K562 (cell line): Measurements from ENCODE around the gene TMEM120A. TPM values are rescaled to one million over a fixed set of nuclear protein-coding genes. Genes with fewer than 3 reads are reported as not detected.
A peak's percentile ranks its signal among the peaks of the same experiment; 100 is the strongest.

Experiments
- CREM ChIP-seq: IDR thresholded peaks from 2 replicates; pipeline ENCODE4 v1.6.1; 2014; ENCODE audit warnings: antibody characterized with exemption, low read depth
- HDAC1 ChIP-seq, 2 experiments: fragments of 450-650 bp; IDR thresholded peaks; 2 replicates each; pipeline ENCODE4 v1.6.1; 2016 to 2017; ENCODE audit warnings: inconsistent platforms in 1 of 2, mild to moderate bottlenecking in 1 of 2, moderate library complexity in 1 of 2
- JUND ChIP-seq, 2 experiments: IDR thresholded peaks; 2 replicates in 1 of 2; 3 replicates in 1 of 2; pipeline ENCODE4 v1.6.1; 2011; ENCODE audit warnings: borderline replicate concordance in 2 of 2, low read depth in 2 of 2, low read length in 2 of 2, improper control_type of control experiment in 1 of 2, missing biosample characterization in 1 of 2, missing genetic modification characterization in 1 of 2, missing genetic modification reagents in 1 of 2
- NR1H2 ChIP-seq: sonication (generic); formaldehyde crosslinking; IDR thresholded peaks from 2 replicates; pipeline ENCODE4 v1.4.0; 2020; ENCODE audit warnings: mild to moderate bottlenecking, missing genetic modification reagents
- NRF1 ChIP-seq, 2 experiments: fragments of 450-650 bp; IDR thresholded peaks in 1 of 2; conservative IDR thresholded peaks in 1 of 2; 2 replicates each; pipeline ENCODE4 v1.6.1; 2014; ENCODE audit warnings: mild to moderate bottlenecking in 2 of 2
- POLR2G ChIP-seq: fragments of 200-400 bp; formaldehyde crosslinking; IDR thresholded peaks from 2 replicates; pipeline ENCODE4 v1.6.1; 2017; ENCODE audit warnings: low read depth, mild to moderate bottlenecking, antibody characterized with exemption, low read length, moderate library complexity
- RAD21 ChIP-seq, 2 experiments: fragments of 250-450 bp in 1 of 2; fragments of 450-650 bp in 1 of 2; sonication (Bioruptor Pico) in 1 of 2; formaldehyde crosslinking in 1 of 2; IDR thresholded peaks in 1 of 2; conservative IDR thresholded peaks in 1 of 2; 2 replicates each; pipeline versions ENCODE4 v1.4.0 to v1.8.0; 2020 to 2022; ENCODE audit warnings: mild to moderate bottlenecking in 2 of 2, moderate library complexity in 1 of 2
- RBFOX2 ChIP-seq: fragments of 200-400 bp; formaldehyde crosslinking; IDR thresholded peaks from 2 replicates; pipeline ENCODE4 v1.6.1; 2017; ENCODE audit warnings: low read depth, mild to moderate bottlenecking, low read length, moderate library complexity
- SAP30 ChIP-seq: fragments of 200-600 bp; sonication (generic); IDR thresholded peaks from 2 replicates; pipeline ENCODE4 v1.6.1; 2012; ENCODE audit warnings: borderline replicate concordance, low read depth, mild to moderate bottlenecking, moderate library complexity, low read length, control low read depth, inconsistent platforms; ENCODE audit not compliant: insufficient read depth, poor library complexity, severe bottlenecking
- TAF1 ChIP-seq: IDR thresholded peaks from 2 replicates; pipeline ENCODE4 v1.6.1; 2011; ENCODE audit warnings: mild to moderate bottlenecking, low read length, moderate library complexity; ENCODE audit not compliant: insufficient read depth, control insufficient read depth, severe bottlenecking; ENCODE audit errors: extremely low read depth
- TAL1 ChIP-seq: fragments of 450-650 bp; IDR thresholded peaks from 2 replicates; pipeline ENCODE4 v1.6.1; 2016; ENCODE audit warnings: mild to moderate bottlenecking
- TEAD1 ChIP-seq, 2 experiments: fragments of 450-650 bp in 1 of 2; sonication (generic) in 1 of 2; formaldehyde crosslinking; IDR thresholded peaks; 2 replicates each; pipeline versions ENCODE4 v1.4.0 to v1.8.0; 2020 to 2022; ENCODE audit warnings: mild to moderate bottlenecking in 2 of 2, missing genetic modification reagents in 1 of 2
- ZNF695 ChIP-seq: fragments of 450-650 bp; formaldehyde crosslinking; IDR thresholded peaks from 2 replicates; pipeline ENCODE4 v1.4.0; 2020; ENCODE audit warnings: mild to moderate bottlenecking, moderate library complexity
- polyA plus RNA-seq, 8 experiments: library from polyadenylated mRNA; depleted of rRNA in 4 of 8; stranded (reverse) in 5 of 8; unstranded in 3 of 8; fragments of >200 nt; fragmentation: Nextera tagmentation in 2 of 8; fragmentation: Illumina TruSeq in 1 of 8; extraction: Ambion mirVana in 2 of 8; extraction: Trizol in 1 of 8; gene quantifications; 2 replicates each; pipeline versions ENCODE4 v1.2.1 to v1.2.3, GENCODE V29; 2011 to 2014; ENCODE audit warnings: inconsistent platforms in 1 of 8, missing spikeins in 1 of 8
- total RNA-seq, 7 experiments: library from RNA; depleted of rRNA in 6 of 7; stranded (reverse); fragments of >200 nt in 6 of 7; fragmentation: Illumina TruSeq in 2 of 7; extraction: Trizol in 2 of 7; gene quantifications; 2 replicates each; pipeline versions ENCODE4 v1.2.1 to v1.2.3, GENCODE V29; 2011 to 2021; ENCODE audit warnings: low replicate concordance in 1 of 7
- TF ChIP-seq, protein P1 (sequence below): fragments of 450-650 bp; conservative IDR thresholded peaks from 2 replicates; pipeline ENCODE4 v1.6.1; 2016; ENCODE audit warnings: missing genetic modification characterization, low read depth, mild to moderate bottlenecking, control low read depth, missing compliant biosample characterization
- TF ChIP-seq, protein P2 (sequence below): fragments of 450-650 bp; IDR thresholded peaks from 2 replicates; pipeline ENCODE4 v1.6.1; 2014; ENCODE audit warnings: low read depth, mild to moderate bottlenecking, moderate library complexity, borderline replicate concordance
- TF ChIP-seq, protein P3 (sequence below): fragments of 250-450 bp; sonication (Bioruptor Pico); IDR thresholded peaks from 2 replicates; pipeline ENCODE4 v1.5.0; 2020; ENCODE audit warnings: mild to moderate bottlenecking, borderline replicate concordance
- TF ChIP-seq, protein P4 (sequence below): sonication (generic); formaldehyde crosslinking; IDR thresholded peaks from 2 replicates; pipeline ENCODE4 v1.8.0; 2022; ENCODE audit warnings: missing genetic modification reagents, mild to moderate bottlenecking, borderline replicate concordance

Gene TMEM120A
- total and polyA plus RNA-seq, 9 of the 15 experiments (the other 6 are each of a cell fraction or from before 2014, with no cell fraction given), result 2.3 to 90.2 (median 22.9) TPM

DNA sequence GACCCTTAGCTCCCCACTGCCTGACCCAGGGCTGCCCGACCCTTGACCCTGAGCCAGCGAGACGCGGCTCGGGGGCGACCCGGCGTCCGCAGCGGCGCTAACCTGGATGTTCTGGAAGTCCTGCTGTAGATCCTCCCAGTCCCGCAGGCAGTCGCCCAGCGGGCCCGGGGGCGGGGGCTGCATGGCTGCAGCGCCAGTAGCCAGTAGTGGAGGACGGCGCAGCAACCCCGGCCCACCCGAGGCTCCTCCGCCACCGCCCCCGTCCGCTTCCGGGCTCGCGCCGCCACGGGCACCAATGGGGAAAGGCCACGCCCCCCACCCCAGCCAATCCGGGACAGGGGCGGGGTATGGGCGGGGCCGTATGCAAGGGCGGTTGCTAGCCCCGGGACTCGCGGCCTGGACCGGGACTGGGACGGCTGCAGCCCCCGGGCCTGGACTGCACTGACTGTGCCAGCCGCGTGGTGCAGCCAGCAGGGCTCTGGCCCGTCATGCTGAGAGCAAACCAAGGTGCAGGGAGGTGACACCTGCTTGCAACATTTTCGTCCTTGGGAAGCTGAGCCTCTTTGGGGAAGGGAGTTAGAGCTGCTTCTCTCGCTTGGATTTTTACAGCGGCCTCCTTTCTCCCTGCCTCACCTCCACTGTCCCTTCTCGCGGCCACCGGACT lies at the start of gene TMEM120A (continued):
- TF ChIP-seq SAP30, result peak; percentile 84
- TF ChIP-seq, protein P1, sequence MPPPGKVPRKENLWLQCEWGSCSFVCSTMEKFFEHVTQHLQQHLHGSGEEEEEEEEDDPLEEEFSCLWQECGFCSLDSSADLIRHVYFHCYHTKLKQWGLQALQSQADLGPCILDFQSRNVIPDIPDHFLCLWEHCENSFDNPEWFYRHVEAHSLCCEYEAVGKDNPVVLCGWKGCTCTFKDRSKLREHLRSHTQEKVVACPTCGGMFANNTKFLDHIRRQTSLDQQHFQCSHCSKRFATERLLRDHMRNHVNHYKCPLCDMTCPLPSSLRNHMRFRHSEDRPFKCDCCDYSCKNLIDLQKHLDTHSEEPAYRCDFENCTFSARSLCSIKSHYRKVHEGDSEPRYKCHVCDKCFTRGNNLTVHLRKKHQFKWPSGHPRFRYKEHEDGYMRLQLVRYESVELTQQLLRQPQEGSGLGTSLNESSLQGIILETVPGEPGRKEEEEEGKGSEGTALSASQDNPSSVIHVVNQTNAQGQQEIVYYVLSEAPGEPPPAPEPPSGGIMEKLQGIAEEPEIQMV (tag), result no peak
- TF ChIP-seq JUND (IDR thresholded peaks at IDR 0.05; ENCODE audit: borderline replicate concordance, low read depth, low read length), result 0 out of 2 replicates have a peak, but pooled peaks have one; percentile 23
- TF ChIP-seq JUND (tag; IDR thresholded peaks at IDR 0.05; ENCODE audit: borderline replicate concordance, low read depth, low read length), result no peak; the same call in 2 of the 3 replicates
- peak; percentile 50; the same call in 1 of the 2 replicates for TF ChIP-seq CREM
- TF ChIP-seq TEAD1 (CRISPR knock-in tag; IDR thresholded peaks at IDR 0.05), result peak in 1 of 2 experiments; percentile 62; a peak in 1 of 4 replicates
- no peak for TF ChIP-seq ZNF695 (CRISPR knock-in tag)
- TF ChIP-seq NR1H2 (CRISPR knock-in tag), result 0 out of 2 replicates have a peak, but pooled peaks have one; percentile 69
- no peak for TF ChIP-seq TAL1
- TF ChIP-seq, protein P2, sequence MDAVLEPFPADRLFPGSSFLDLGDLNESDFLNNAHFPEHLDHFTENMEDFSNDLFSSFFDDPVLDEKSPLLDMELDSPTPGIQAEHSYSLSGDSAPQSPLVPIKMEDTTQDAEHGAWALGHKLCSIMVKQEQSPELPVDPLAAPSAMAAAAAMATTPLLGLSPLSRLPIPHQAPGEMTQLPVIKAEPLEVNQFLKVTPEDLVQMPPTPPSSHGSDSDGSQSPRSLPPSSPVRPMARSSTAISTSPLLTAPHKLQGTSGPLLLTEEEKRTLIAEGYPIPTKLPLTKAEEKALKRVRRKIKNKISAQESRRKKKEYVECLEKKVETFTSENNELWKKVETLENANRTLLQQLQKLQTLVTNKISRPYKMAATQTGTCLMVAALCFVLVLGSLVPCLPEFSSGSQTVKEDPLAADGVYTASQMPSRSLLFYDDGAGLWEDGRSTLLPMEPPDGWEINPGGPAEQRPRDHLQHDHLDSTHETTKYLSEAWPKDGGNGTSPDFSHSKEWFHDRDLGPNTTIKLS, result no peak
- TF ChIP-seq NRF1 (conservative IDR thresholded peaks at IDR 0.05 in 1 of 2, IDR thresholded peaks at IDR 0.05 in 1 of 2), result peak; percentile 73 to 75
- TF ChIP-seq RAD21 (CRISPR knock-in tag; conservative IDR thresholded peaks at IDR 0.05 in 1 of 2, IDR thresholded peaks at IDR 0.05 in 1 of 2), result 0 out of 4 replicates have a peak, but pooled peaks of 1 of the 2 experiments have one; percentile 1
- TF ChIP-seq, protein P3, sequence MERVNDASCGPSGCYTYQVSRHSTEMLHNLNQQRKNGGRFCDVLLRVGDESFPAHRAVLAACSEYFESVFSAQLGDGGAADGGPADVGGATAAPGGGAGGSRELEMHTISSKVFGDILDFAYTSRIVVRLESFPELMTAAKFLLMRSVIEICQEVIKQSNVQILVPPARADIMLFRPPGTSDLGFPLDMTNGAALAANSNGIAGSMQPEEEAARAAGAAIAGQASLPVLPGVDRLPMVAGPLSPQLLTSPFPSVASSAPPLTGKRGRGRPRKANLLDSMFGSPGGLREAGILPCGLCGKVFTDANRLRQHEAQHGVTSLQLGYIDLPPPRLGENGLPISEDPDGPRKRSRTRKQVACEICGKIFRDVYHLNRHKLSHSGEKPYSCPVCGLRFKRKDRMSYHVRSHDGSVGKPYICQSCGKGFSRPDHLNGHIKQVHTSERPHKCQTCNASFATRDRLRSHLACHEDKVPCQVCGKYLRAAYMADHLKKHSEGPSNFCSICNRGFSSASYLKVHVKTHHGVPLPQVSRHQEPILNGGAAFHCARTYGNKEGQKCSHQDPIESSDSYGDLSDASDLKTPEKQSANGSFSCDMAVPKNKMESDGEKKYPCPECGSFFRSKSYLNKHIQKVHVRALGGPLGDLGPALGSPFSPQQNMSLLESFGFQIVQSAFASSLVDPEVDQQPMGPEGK (CRISPR knock-in tag), result 0 out of 2 replicates have a peak, but pooled peaks have one; percentile 28
- peak; percentile 78 for TF ChIP-seq RBFOX2
- TF ChIP-seq POLR2G, result peak; percentile 84
- peak in 1 of 2 experiments; percentile 85; a peak in 2 of 4 replicates for TF ChIP-seq HDAC1 (IDR thresholded peaks at IDR 0.05)
- TF ChIP-seq TAF1, result peak; percentile 48
- TF ChIP-seq, protein P4, sequence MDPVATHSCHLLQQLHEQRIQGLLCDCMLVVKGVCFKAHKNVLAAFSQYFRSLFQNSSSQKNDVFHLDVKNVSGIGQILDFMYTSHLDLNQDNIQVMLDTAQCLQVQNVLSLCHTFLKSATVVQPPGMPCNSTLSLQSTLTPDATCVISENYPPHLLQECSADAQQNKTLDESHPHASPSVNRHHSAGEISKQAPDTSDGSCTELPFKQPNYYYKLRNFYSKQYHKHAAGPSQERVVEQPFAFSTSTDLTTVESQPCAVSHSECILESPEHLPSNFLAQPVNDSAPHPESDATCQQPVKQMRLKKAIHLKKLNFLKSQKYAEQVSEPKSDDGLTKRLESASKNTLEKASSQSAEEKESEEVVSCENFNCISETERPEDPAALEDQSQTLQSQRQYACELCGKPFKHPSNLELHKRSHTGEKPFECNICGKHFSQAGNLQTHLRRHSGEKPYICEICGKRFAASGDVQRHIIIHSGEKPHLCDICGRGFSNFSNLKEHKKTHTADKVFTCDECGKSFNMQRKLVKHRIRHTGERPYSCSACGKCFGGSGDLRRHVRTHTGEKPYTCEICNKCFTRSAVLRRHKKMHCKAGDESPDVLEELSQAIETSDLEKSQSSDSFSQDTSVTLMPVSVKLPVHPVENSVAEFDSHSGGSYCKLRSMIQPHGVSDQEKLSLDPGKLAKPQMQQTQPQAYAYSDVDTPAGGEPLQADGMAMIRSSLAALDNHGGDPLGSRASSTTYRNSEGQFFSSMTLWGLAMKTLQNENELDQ, result no peak
